ENCODE data around the gene MTTP. TPM values are rescaled to one million over a fixed set of nuclear protein-coding genes. Genes with fewer than 3 reads are reported as not detected.
A peak's percentile ranks its signal among the peaks of the same experiment; 100 is the strongest.

The MTTP gene
- total and polyA plus RNA-seq, 2 experiments from 2014 or later: 0.08 to 0.14 TPM

GRCh38 chr4:99563310-99564186 lies 11.1 kb upstream of the MTTP start, which contains the start of gene TRMT10A:
Gene TRMT10A, minus strand, starts transcription at chr4:99564039. Its CDS starts 4,701 bp downstream, at chr4:99559338.
- TF ChIP-seq CTCF (conservative IDR thresholded peaks at IDR 0.05; ENCODE audit: low read depth in 2 of 2): 0 out of 4 replicates have a peak, but pooled peaks of 1 of the 2 experiments have one; percentile 14
- peak; percentile 92 for TF ChIP-seq ETS1 (IDR thresholded peaks at IDR 0.05)
- peak; percentile 94 for TF ChIP-seq CREB1 (CRISPR knock-in tag; IDR thresholded peaks at IDR 0.05; ENCODE audit: low read depth)
- TF ChIP-seq POLR2AphosphoS5 (IDR thresholded peaks at IDR 0.05; ENCODE audit: low read depth): peak; percentile 67
- TF ChIP-seq ZNF331 (CRISPR knock-in tag; IDR thresholded peaks at IDR 0.05; ENCODE audit: low read depth): no peak
- peak; percentile 96 for ATAC-seq
- Histone ChIP-seq H2AFZ (peak within 1 kb of the TSS; percentile 88; the same call in 1 of the 2 replicates), H3K4me1 (ENCODE audit: insufficient read depth) (no peaks in the 10 kb centered on the region), H3K4me2 (peak within 1 kb of the TSS; percentile 78), H3K27ac (ENCODE audit: low read depth) (peak within 1 kb of the TSS; percentile 98), H3K79me2 (replicated peaks; ENCODE audit: insufficient read depth) (no peaks in the 10 kb centered on the region), H3K27me3 (ENCODE audit: insufficient read depth) (no peaks in the 10 kb centered on the region), H3F3A (replicated peaks; ENCODE audit: low read depth) (no peaks in the 10 kb centered on the region), H3K4me3 (peak within 1 kb of the TSS; percentile 63), H3K36me3 (ENCODE audit: insufficient read depth) (no peaks in the 10 kb centered on the region), H3K9me2 (ENCODE audit: insufficient read depth) (no peaks in the 10 kb centered on the region), H4K20me1 (replicated peaks; ENCODE audit: insufficient read depth) (no peaks in the 10 kb centered on the region)
- DNase-seq (ENCODE audit: low spot score): peak; percentile 99
- Mint-ChIP-seq H3K36me3 (ENCODE audit: low read depth) (no peaks in the 10 kb centered on the region), H3K4me3 (peak within 1 kb of the TSS; percentile 98), H3K27me3 (ENCODE audit: insufficient read depth, low read depth, poor library complexity) (peaks cover 4% of the 10 kb centered on the region), H3K27ac (peak within 1 kb of the TSS; percentile 99), H3K9me3 (no peaks in the 10 kb centered on the region; the same call in 2 of the 3 replicates), H3K4me1 (peaks cover 2% of the 10 kb centered on the region; the same call in 1 of the 3 replicates)

- peaks cover 4% of the 10 kb centered on the region for H3K27me3 Mint-ChIP-seq (ENCODE audit: insufficient read depth, low read depth, poor library complexity)
- no peaks in the 10 kb centered on the region for H3K36me3 Mint-ChIP-seq (ENCODE audit: low read depth)
- H3K4me1 ChIP-seq (ENCODE audit: insufficient read depth): no peaks in the 10 kb centered on the region
- no peaks in the 10 kb centered on the region for H3K36me3 ChIP-seq (ENCODE audit: insufficient read depth)
- no peaks in the 10 kb centered on the region for H3F3A ChIP-seq (replicated peaks; ENCODE audit: low read depth)
- no peaks in the 10 kb centered on the region for H3K79me2 ChIP-seq (replicated peaks; ENCODE audit: insufficient read depth)
- no peaks in the 10 kb centered on the region for H4K20me1 ChIP-seq (replicated peaks; ENCODE audit: insufficient read depth)
- DNase-seq (ENCODE audit: low spot score) (no peak), ATAC-seq (no peak)
- H3K27me3 ChIP-seq (ENCODE audit: insufficient read depth): no peaks in the 10 kb centered on the region
- no peak overlapping the region for H3K4me2 ChIP-seq
- H3K4me1 Mint-ChIP-seq: peaks cover 2% of the 10 kb centered on the region; the same call in 1 of the 3 replicates
- no peaks in the 10 kb centered on the region for H3K9me2 ChIP-seq (ENCODE audit: insufficient read depth)
- no peak overlapping the region for H3K27ac Mint-ChIP-seq
- H2AFZ ChIP-seq: no peak overlapping the region
- no peak overlapping the region for H3K27ac ChIP-seq (ENCODE audit: low read depth)
- 0 out of 3 replicates have a peak overlapping the region, but pooled peaks have one; percentile 5 for H3K4me3 Mint-ChIP-seq
- no peak overlapping the region for H3K4me3 ChIP-seq
- H3K9me3 Mint-ChIP-seq: no peaks in the 10 kb centered on the region; the same call in 2 of the 3 replicates
- TF ChIP-seq EZH2 (IDR thresholded peaks at IDR 0.05; ENCODE audit: low read depth, unreplicated experiment) (no peak), POLR2AphosphoS5 (IDR thresholded peaks at IDR 0.05; ENCODE audit: low read depth) (no peak), ZNF114 (CRISPR knock-in tag; IDR thresholded peaks at IDR 0.05) (no peak), CTCF (conservative IDR thresholded peaks at IDR 0.05; ENCODE audit: low read depth in 2 of 2) (no peak), CREB1 (CRISPR knock-in tag; IDR thresholded peaks at IDR 0.05; ENCODE audit: low read depth) (no peak), NANOG (IDR thresholded peaks at IDR 0.05; ENCODE audit: borderline replicate concordance) (no peak), EZH2phosphoT487 (IDR thresholded peaks at IDR 0.05; ENCODE audit: unreplicated experiment) (no peak), JUNB (IDR thresholded peaks at IDR 0.05; ENCODE audit: unreplicated experiment) (no peak), ETS1 (IDR thresholded peaks at IDR 0.05) (no peak), REST (IDR thresholded peaks at IDR 0.05; ENCODE audit: unreplicated experiment) (no peak), ZNF331 (CRISPR knock-in tag; IDR thresholded peaks at IDR 0.05; ENCODE audit: low read depth) (no peak)
Observed at GRCh38 chr4:99564921-99565320, 9.7 kb upstream of the MTTP start.
